Caki2 (cell line): ENCODE measurements around the gene TSSC4. TPM values are rescaled to one million over a fixed set of nuclear protein-coding genes. Genes with fewer than 3 reads are reported as not detected.

ENCODE experiments used
- DNase-seq: peaks from one replicate; pipeline ENCODE4 v3.0.0-alpha.2; 2015; ENCODE audit warnings: low read depth
- in situ Hi-C: cut with HindIII; loops from 2 replicates; pipeline ENCODE4 v1.10.0; 2016; ENCODE audit warnings: low sequenced_read_pairs, low pct_unique_long_range_greater_than_20kb, mixed read lengths
- total RNA-seq: library from RNA; depleted of rRNA; stranded (reverse); fragments of >200 nt; shearing (Covaris generic); gene quantifications from 2 replicates; pipeline ENCODE4 v1.2.3, GENCODE V29; 2014; ENCODE audit warnings: low replicate concordance

The TSSC4 gene
- total RNA-seq, 1 experiment from 2014 or later: 107 TPM

GRCh38 chr11:2382129-2382517 lies 18.4 kb upstream of the TSSC4 start:
- in situ Hi-C loops: no loop called here
- DNase-seq: no peak

- DNase-seq: no peak
- in situ Hi-C loops: no loop called here
These were observed 17.4 kb upstream of the TSSC4 start for GRCh38 chr11:2382936-2383851.

GRCh38 chr11:2383852-2384804 lies 16.4 kb upstream of the TSSC4 start:
- in situ Hi-C loops: no loop called here
- DNase-seq: peak; percentile 13

- in situ Hi-C loops: no loop called here
- no peak for DNase-seq
These were observed 15.1 kb upstream of the TSSC4 start for GRCh38 chr11:2385156-2386151.

- DNase-seq: no peak
- in situ Hi-C loops: no loop called here
These were observed 14.0 kb upstream of the TSSC4 start for GRCh38 chr11:2386591-2386990.

GRCh38 chr11:2387266-2387987 lies 13.1 kb upstream of the TSSC4 start:
- in situ Hi-C loops: no loop called here
- no peak for DNase-seq

GRCh38 chr11:2388431-2389376 lies 11.8 kb upstream of the TSSC4 start:
- DNase-seq: no peak
- in situ Hi-C loops: no loop called here

- in situ Hi-C loops: no loop called here
- no peak for DNase-seq
These were observed 11.0 kb upstream of the TSSC4 start for GRCh38 chr11:2389377-2390026.

GRCh38 chr11:2390091-2390724 lies 10.3 kb upstream of the TSSC4 start:
- DNase-seq: no peak
- in situ Hi-C loops: no loop called here

- in situ Hi-C loops: no loop called here
- peak; percentile 77 for DNase-seq
These were observed 9.8 kb upstream of the TSSC4 start for GRCh38 chr11:2390725-2391151.

- in situ Hi-C loops: no loop called here
- no peak for DNase-seq
These were observed 9.2 kb upstream of the TSSC4 start for GRCh38 chr11:2391181-2391975.

- no peak for DNase-seq
- in situ Hi-C loops: no loop called here
These were observed 8.2 kb upstream of the TSSC4 start for GRCh38 chr11:2392241-2392959.

- in situ Hi-C loops: no loop called here
- DNase-seq: no peak
These were observed 7.3 kb upstream of the TSSC4 start for GRCh38 chr11:2393111-2393868.
